H1 (cell line): ENCODE measurements around the gene MXD1. TPM values are rescaled to one million over a fixed set of nuclear protein-coding genes. Genes with fewer than 3 reads are reported as not detected.

ENCODE experiments used
- CTCF ChIA-PET: fragments of 300-600 bp; sonication (Branson Sonifier 250); formaldehyde crosslinking; loops from one replicate; lab custom pipeline; 2021; ENCODE audit not compliant: partially characterized antibody; lab: Charles Lee
- POLR2A ChIA-PET: fragments of 300-600 bp; sonication (Branson Sonifier 250); formaldehyde crosslinking; loops from one replicate; lab custom pipeline; 2021; ENCODE audit warnings: inconsistent platforms; ENCODE audit not compliant: partially characterized antibody; lab: Charles Lee
- DNase-seq, 2 experiments: peaks; one replicate each; pipeline versions ENCODE4 v3.0.0 to v3.0.0-alpha.2; 2010 to 2022; ENCODE audit warnings: low spot score in 2 of 2, low read depth in 1 of 2, mixed read lengths in 1 of 2
- FAIRE-seq: peaks from 2 replicates; lab custom pipeline; 2011; peaks lifted over from hg19 to GRCh38; lab: Jason Lieb, UNC
- H2AFZ ChIP-seq: 2 replicates; pipeline ENCODE4 v1.8.1; 2012; ENCODE audit warnings: low read length, inconsistent platforms
- H2AK5ac ChIP-seq: 2 replicates; pipeline ENCODE4 v1.6.1; 2013; ENCODE audit warnings: low read depth, low read length
- H2BK120ac ChIP-seq: replicated peaks from 2 replicates; pipeline ENCODE3; 2013; ENCODE audit warnings: low read depth, low read length, inconsistent platforms
- H2BK12ac ChIP-seq: 2 replicates; pipeline ENCODE4 v1.6.1; 2013; ENCODE audit warnings: low read depth, low read length
- H2BK15ac ChIP-seq: 2 replicates; pipeline ENCODE4 v1.6.1; 2013; ENCODE audit warnings: low read length
- H2BK20ac ChIP-seq: 2 replicates; pipeline ENCODE4 v1.6.1; 2013; ENCODE audit warnings: low read length
- H2BK5ac ChIP-seq: 2 replicates; pipeline ENCODE4 v1.6.1; 2013; ENCODE audit warnings: low read depth, low read length
- H3K14ac ChIP-seq: 2 replicates; pipeline ENCODE4 v1.6.1; 2013; ENCODE audit warnings: inconsistent platforms; ENCODE audit not compliant: insufficient read length
- H3K18ac ChIP-seq: 2 replicates; pipeline ENCODE4 v1.6.1; 2013; ENCODE audit warnings: low read length; ENCODE audit errors: extremely low read depth
- H3K23ac ChIP-seq: 2 replicates; pipeline ENCODE4 v1.6.1; 2013; ENCODE audit warnings: inconsistent platforms; ENCODE audit not compliant: insufficient read length
- H3K23me2 ChIP-seq: 2 replicates; pipeline ENCODE4 v1.6.1; 2013; ENCODE audit warnings: low read depth, low read length
- H3K27ac ChIP-seq: 2 replicates; pipeline ENCODE4 v1.6.1; 2011; ENCODE audit warnings: low read depth, low read length, inconsistent platforms
- H3K27me3 ChIP-seq, 4 experiments: replicated peaks in 1 of 4; 1 replicate in 1 of 4; 2 replicates in 3 of 4; pipeline versions ENCODE4 v1.6.1 to v1.8.1; 2011 to 2013; ENCODE audit warnings: low read length in 3 of 4, mild to moderate bottlenecking in 3 of 4, inconsistent platforms in 2 of 4, mixed read lengths in 2 of 4, moderate library complexity in 1 of 4; ENCODE audit not compliant: control insufficient read depth in 3 of 4, insufficient read depth in 3 of 4; ENCODE audit errors: extremely low read depth in 1 of 4
- H3K36me3 ChIP-seq, 4 experiments: 2 replicates each; pipeline versions ENCODE4 v1.6.1 to v1.8.1; 2011 to 2013; ENCODE audit warnings: mild to moderate bottlenecking in 4 of 4, low read length in 3 of 4, moderate library complexity in 2 of 4, control low read depth in 1 of 4, inconsistent platforms in 1 of 4; ENCODE audit not compliant: insufficient read depth in 4 of 4, control insufficient read depth in 2 of 4
- H3K4ac ChIP-seq: replicated peaks from 2 replicates; pipeline ENCODE3; 2013; ENCODE audit warnings: low read length, low read depth, mixed read lengths, inconsistent platforms; ENCODE audit not compliant: insufficient read length
- H3K4me1 ChIP-seq, 4 experiments: replicated peaks in 1 of 4; 1 replicate in 1 of 4; 2 replicates in 3 of 4; pipeline versions ENCODE4 v1.6.1 to v1.8.1; 2011 to 2013; ENCODE audit warnings: low read length in 3 of 4, inconsistent platforms in 2 of 4, mixed read lengths in 1 of 4; ENCODE audit not compliant: insufficient read depth in 4 of 4, control insufficient read depth in 3 of 4
- H3K4me2 ChIP-seq, 2 experiments: 2 replicates each; pipeline versions ENCODE4 v1.6.1 to v1.8.1; 2011 to 2013; ENCODE audit warnings: low read depth in 2 of 2, low read length in 2 of 2, control low read depth in 1 of 2, inconsistent platforms in 1 of 2, mild to moderate bottlenecking in 1 of 2; ENCODE audit not compliant: insufficient read depth in 1 of 2
- H3K4me3 ChIP-seq, 4 experiments: fragments of 200-600, 300-600 bp in 1 of 4; sonication (generic), shearing (Covaris generic), sonication (Bioruptor Twin) in 1 of 4; 2 replicates each; pipeline versions ENCODE4 v1.5.1 to v1.8.1; 2011 to 2016; ENCODE audit warnings: low read length in 4 of 4, low read depth in 3 of 4, control low read depth in 2 of 4, inconsistent platforms in 2 of 4, mild to moderate bottlenecking in 2 of 4, mixed read lengths in 1 of 4, moderate library complexity in 1 of 4; ENCODE audit not compliant: insufficient read depth in 2 of 4; ENCODE audit errors: extremely low read depth in 1 of 4
- H3K56ac ChIP-seq: replicated peaks from 2 replicates; pipeline ENCODE3; 2013; ENCODE audit warnings: low read depth, mild to moderate bottlenecking, mixed read lengths, low read length, inconsistent platforms; ENCODE audit not compliant: insufficient read length
- H3K79me1 ChIP-seq: 2 replicates; pipeline ENCODE4 v1.6.1; 2013; ENCODE audit warnings: low read depth, low read length, control low read depth
- H3K79me2 ChIP-seq, 2 experiments: 2 replicates each; pipeline versions ENCODE4 v1.6.1 to v1.8.1; 2012 to 2013; ENCODE audit warnings: low read length in 2 of 2, mild to moderate bottlenecking in 2 of 2, inconsistent platforms in 1 of 2; ENCODE audit not compliant: insufficient read depth in 2 of 2, control insufficient read depth in 1 of 2
- H3K9ac ChIP-seq, 4 experiments: replicated peaks in 1 of 4; 1 replicate in 1 of 4; 2 replicates in 3 of 4; pipeline versions ENCODE4 v1.6.1 to v1.8.1; 2011 to 2013; ENCODE audit warnings: low read depth in 3 of 4, low read length in 3 of 4, control low read depth in 2 of 4, mild to moderate bottlenecking in 2 of 4, moderate library complexity in 2 of 4, inconsistent platforms in 1 of 4; ENCODE audit errors: extremely low read depth in 1 of 4
- H3K9me3 ChIP-seq, 2 experiments: 2 replicates each; pipeline versions ENCODE4 v1.6.1 to v1.8.1; 2012 to 2013; ENCODE audit warnings: mild to moderate bottlenecking in 2 of 2, moderate library complexity in 2 of 2, control low read depth in 1 of 2, inconsistent platforms in 1 of 2, low read depth in 1 of 2, low read length in 1 of 2, mixed read lengths in 1 of 2; ENCODE audit not compliant: insufficient read depth in 2 of 2
- H4K20me1 ChIP-seq, 2 experiments: replicated peaks in 1 of 2; 2 replicates each; pipeline versions ENCODE3 to v1.8.1; 2011 to 2013; ENCODE audit warnings: inconsistent platforms in 2 of 2, low read length in 2 of 2, mild to moderate bottlenecking in 1 of 2; ENCODE audit not compliant: insufficient read depth in 2 of 2, control insufficient read depth in 1 of 2
- H4K5ac ChIP-seq: 2 replicates; pipeline ENCODE4 v1.6.1; 2013; ENCODE audit warnings: low read length, low read depth, mixed read lengths, inconsistent platforms; ENCODE audit not compliant: insufficient read length
- H4K8ac ChIP-seq: 2 replicates; pipeline ENCODE4 v1.8.0; 2013; ENCODE audit warnings: mild to moderate bottlenecking, moderate library complexity, low read length, inconsistent platforms; ENCODE audit not compliant: insufficient read depth; ENCODE audit errors: extremely low read depth
- H4K91ac ChIP-seq: replicated peaks from 2 replicates; pipeline ENCODE3; 2013; ENCODE audit warnings: low read length, mixed read lengths, inconsistent platforms; ENCODE audit not compliant: insufficient read length
- CBX8 ChIP-seq: fragments of 300-800, 300-1000 bp; sonication (generic); IDR thresholded peaks from 2 replicates; pipeline ENCODE4 v1.7.1; 2016; ENCODE audit warnings: low read depth, low read length, borderline replicate concordance
- EGR1 ChIP-seq: IDR thresholded peaks from 2 replicates; pipeline ENCODE4 v1.6.1; 2011; ENCODE audit warnings: low read depth, low read length, borderline replicate concordance
- KDM5A ChIP-seq: fragments of 200-600 bp; IDR thresholded peaks from 2 replicates; pipeline ENCODE4 v1.7.1; 2012; ENCODE audit warnings: mild to moderate bottlenecking, low read length, inconsistent platforms, mixed read lengths
- MAFK ChIP-seq: IDR thresholded peaks from 2 replicates; pipeline ENCODE4 v1.6.1; 2012; ENCODE audit warnings: low read depth, mild to moderate bottlenecking, improper control_type of control experiment, low read length
- POU5F1 ChIP-seq: IDR thresholded peaks from 2 replicates; pipeline ENCODE4 v1.6.1; 2011; ENCODE audit warnings: low read depth, mild to moderate bottlenecking, low read length, moderate library complexity
- RNF2 ChIP-seq: fragments of 200-900, 300-1000 bp; sonication (generic); IDR thresholded peaks from 2 replicates; pipeline ENCODE4 v1.7.1; 2016; ENCODE audit warnings: borderline replicate concordance, low read depth, mild to moderate bottlenecking, antibody characterized with exemption, low read length; ENCODE audit not compliant: poor library complexity, severe bottlenecking; ENCODE audit errors: missing control alignments
- SAP30 ChIP-seq: fragments of 300-600 bp; sonication (generic); IDR thresholded peaks from 2 replicates; pipeline ENCODE4 v1.7.1; 2012; ENCODE audit warnings: low read length, moderate library complexity, mild to moderate bottlenecking, inconsistent platforms; ENCODE audit not compliant: insufficient read depth, insufficient replicate concordance
- SIN3A ChIP-seq, 2 experiments: IDR thresholded peaks in 1 of 2; conservative IDR thresholded peaks in 1 of 2; 2 replicates each; pipeline ENCODE4 v1.6.1; 2011 to 2012; ENCODE audit warnings: low read length in 2 of 2, improper control_type of control experiment in 1 of 2, low read depth in 1 of 2, mild to moderate bottlenecking in 1 of 2
- SIX5 ChIP-seq: IDR thresholded peaks from 2 replicates; pipeline ENCODE4 v1.6.1; 2011; ENCODE audit warnings: mild to moderate bottlenecking, low read depth, low read length
- SRF ChIP-seq: IDR thresholded peaks from 2 replicates; pipeline ENCODE4 v1.6.1; 2011; ENCODE audit warnings: mild to moderate bottlenecking, low read depth, low read length, moderate library complexity
- TBP ChIP-seq: IDR thresholded peaks from 2 replicates; pipeline ENCODE4 v1.6.1; 2011; ENCODE audit warnings: low read depth, low read length, improper control_type of control experiment
- TCF12 ChIP-seq: IDR thresholded peaks from 2 replicates; pipeline ENCODE4 v1.6.1; 2011; ENCODE audit warnings: low read depth, mild to moderate bottlenecking, low read length
- TEAD4 ChIP-seq: IDR thresholded peaks from 2 replicates; pipeline ENCODE4 v1.6.1; 2012; ENCODE audit warnings: low read depth, low read length, inconsistent platforms, mixed read lengths
- WGBS, 2 experiments: shearing (Covaris generic) in 1 of 2; methylation state at CpG; one replicate each; pipeline versions ENCODE4 v1.1.6 to v1.1.7; 2013 to 2015; ENCODE audit warnings: low lambda C conversion rate in 2 of 2, mixed read lengths in 2 of 2, inconsistent platforms in 1 of 2, low coverage in 1 of 2, missing lambda C conversion rate in 1 of 2; ENCODE audit not compliant: insufficient replicate concordance in 2 of 2, insufficient coverage in 1 of 2, insufficient read length in 1 of 2; ENCODE audit errors: extremely low coverage in 1 of 2, missing lambda C conversion rate in 1 of 2; 5-methylcytosine and 5-hydroxymethylcytosine counted together
- polyA plus RNA-seq, 7 experiments: library from polyadenylated mRNA; depleted of rRNA in 3 of 7; stranded (reverse) in 5 of 7; unstranded in 2 of 7; fragments of >200 nt in 5 of 7; fragments of 200-250 nt in 2 of 7; gene quantifications; 1 replicate in 5 of 7; 2 replicates in 1 of 7; 4 replicates in 1 of 7; pipeline versions ENCODE4 v1.2.1 to v1.2.3, GENCODE V29; 2011 to 2013; ENCODE audit warnings: missing spikeins in 2 of 7, mixed read lengths in 2 of 7
- total RNA-seq: library from RNA; stranded (reverse); fragmentation: NEBNext Ultra II Directional; extraction: Animal tissue kit (Norgen Biotek cat#: 25700); gene quantifications from 2 replicates; pipeline ENCODE4 v1.2.1, GENCODE V29; 2021

Gene MXD1
- total and polyA plus RNA-seq, 2 of the 8 experiments (the other 6 are each of a cell fraction or from before 2014, with no cell fraction given) = 1.6 to 2.6 TPM

- no peak overlapping the region for H2BK12ac ChIP-seq
- POLR2A ChIA-PET = interaction anchor here (0.7 to 1.7 kb wide), 2 partner anchors 22 to 75 kb away, joined by 3 read pairs; no protein-coding TSS in a partner anchor
- H2AFZ ChIP-seq = no peak overlapping the region
- no peak overlapping the region for H2BK15ac ChIP-seq
- no peak overlapping the region for H4K5ac ChIP-seq
- no peak overlapping the region for H2BK20ac ChIP-seq
- no peak overlapping the region for H3K4me3 ChIP-seq
- FAIRE-seq = no peak
- H2BK5ac ChIP-seq = no peak overlapping the region
- H3K27me3 ChIP-seq = no peaks in the 10 kb centered on the region; a peak in 1 of 7 replicates
- H2AK5ac ChIP-seq = no peak overlapping the region
- no peak overlapping the region for H3K4ac ChIP-seq
- WGBS, 2 experiments = 94% methylated on average over 12 of the region's 12 CpGs; no CpG with 5 or more reads in 1 of the 2 experiments
- no peak overlapping the region for H2BK120ac ChIP-seq
- no peak overlapping the region for H3K23ac ChIP-seq
- H4K20me1 ChIP-seq = no peaks in the 10 kb centered on the region
- H4K8ac ChIP-seq = no peak overlapping the region
- H3K9me3 ChIP-seq = no peaks in the 10 kb centered on the region
- no peaks in the 10 kb centered on the region for H3K79me2 ChIP-seq
- no peak overlapping the region for H3K4me2 ChIP-seq
- H3K56ac ChIP-seq = no peak overlapping the region
- peaks cover 0 to 3% (median 0%) of the 10 kb centered on the region in 4 experiments; a peak in 2 of 7 replicates for H3K4me1 ChIP-seq
- no peaks in the 10 kb centered on the region for H3K79me1 ChIP-seq
- peaks cover 0 to 2% (median 0%) of the 10 kb centered on the region in 4 experiments; a peak in 1 of 8 replicates for H3K36me3 ChIP-seq
- no peak overlapping the region for H4K91ac ChIP-seq
- H3K9ac ChIP-seq = no peak overlapping the region
- CTCF ChIA-PET = no interaction called here
- DNase-seq = no peak
- no peak overlapping the region for H3K18ac ChIP-seq
- no peak overlapping the region for H3K27ac ChIP-seq
- H3K14ac ChIP-seq = no peak overlapping the region
- no peaks in the 10 kb centered on the region for H3K23me2 ChIP-seq
- no peak for TF ChIP-seq CBX8
- TF ChIP-seq KDM5A = no peak
- TF ChIP-seq POU5F1 = no peak
- TF ChIP-seq MAFK = no peak
- TF ChIP-seq TCF12 = no peak
- no peak for TF ChIP-seq EGR1
- TF ChIP-seq TBP = no peak
- TF ChIP-seq TEAD4 = no peak
- no peak for TF ChIP-seq SRF
- no peak for TF ChIP-seq SIN3A (conservative IDR thresholded peaks at IDR 0.05 in 1 of 2, IDR thresholded peaks at IDR 0.05 in 1 of 2; ENCODE audit: low read depth in 1 of 2, low read length in 2 of 2)
- TF ChIP-seq RNF2 = no peak
- TF ChIP-seq SAP30 = no peak
- no peak for TF ChIP-seq SIX5
These were observed 74.7 kb downstream of the MXD1 start for GRCh38 chr2:69989441-69990105.
